ENCODE results near the gene RAD52. TPM values are rescaled to one million over a fixed set of nuclear protein-coding genes. Genes with fewer than 3 reads are reported as not detected.
"Not testable (repeated sequence)": the region's sequence is repeated elsewhere in the genome, so short reads cannot be mapped to it uniquely, and the experiment has no call there.

The RAD52 gene
- total RNA-seq, 2 donors from 2014 or later, result 5.1 to 9.3 TPM

DNA sequence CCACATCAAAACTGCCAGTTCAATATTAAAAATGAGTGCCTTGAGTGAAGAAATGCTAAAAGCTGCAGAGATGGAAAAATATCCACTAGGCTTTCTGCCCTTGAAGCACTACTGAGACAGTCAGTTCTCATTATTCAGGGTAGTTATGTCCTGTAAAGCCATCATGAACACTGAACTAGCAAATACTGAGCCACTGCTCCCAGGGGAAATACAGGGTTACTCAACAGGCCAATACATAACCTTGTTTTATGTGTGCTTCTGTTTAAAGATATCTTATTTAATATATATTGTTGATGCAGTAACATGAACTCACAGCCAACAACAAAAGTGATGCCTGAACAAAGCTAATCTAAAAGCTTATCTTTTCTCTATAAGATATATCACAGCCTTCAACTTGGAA, 3.3 kb downstream of the RAD52 start:
- H3K27ac Mint-ChIP-seq, result peak overlapping the region; percentile 21
- H3K4me1 Mint-ChIP-seq, result peaks cover 19% of the 10 kb centered on the region
- H3K27me3 Mint-ChIP-seq, result no peaks in the 10 kb centered on the region
- ATAC-seq (replicated peaks), result no peak
- peak overlapping the region; percentile 57 for H3K4me3 Mint-ChIP-seq
- peaks cover 25% of the 10 kb centered on the region for H3K36me3 Mint-ChIP-seq (ENCODE audit: low read depth)
- no peaks in the 10 kb centered on the region for H3K9me3 Mint-ChIP-seq

DNA sequence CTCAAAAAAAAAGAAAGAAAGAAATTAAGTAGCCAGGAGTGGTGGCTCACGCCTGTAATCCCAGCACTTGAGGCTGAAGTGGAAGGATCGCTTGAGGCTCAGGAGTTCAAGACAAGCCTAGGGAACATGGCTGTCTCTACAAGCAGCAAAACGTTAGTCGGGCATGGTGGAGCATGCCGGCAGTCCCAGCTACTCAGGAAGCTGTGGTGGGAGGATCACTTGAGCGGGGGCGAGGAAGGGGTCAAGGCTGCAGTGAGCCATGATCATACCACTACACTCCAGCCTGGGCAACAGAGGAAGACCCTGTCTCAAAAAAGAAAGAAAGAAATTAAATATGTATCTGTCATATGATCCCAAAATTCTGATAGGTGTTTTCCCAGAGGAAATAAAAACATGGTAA, 5.3 kb downstream of the RAD52 start:
- ATAC-seq (replicated peaks), result no peak
- Mint-ChIP-seq H3K27me3 (no peaks in the 10 kb centered on the region), H3K27ac (peak overlapping the region; percentile 26), H3K36me3 (ENCODE audit: low read depth) (peaks cover 40% of the 10 kb centered on the region), H3K4me1 (peaks cover 19% of the 10 kb centered on the region), H3K9me3 (no peaks in the 10 kb centered on the region), H3K4me3 (peak overlapping the region; percentile 12)

DNA sequence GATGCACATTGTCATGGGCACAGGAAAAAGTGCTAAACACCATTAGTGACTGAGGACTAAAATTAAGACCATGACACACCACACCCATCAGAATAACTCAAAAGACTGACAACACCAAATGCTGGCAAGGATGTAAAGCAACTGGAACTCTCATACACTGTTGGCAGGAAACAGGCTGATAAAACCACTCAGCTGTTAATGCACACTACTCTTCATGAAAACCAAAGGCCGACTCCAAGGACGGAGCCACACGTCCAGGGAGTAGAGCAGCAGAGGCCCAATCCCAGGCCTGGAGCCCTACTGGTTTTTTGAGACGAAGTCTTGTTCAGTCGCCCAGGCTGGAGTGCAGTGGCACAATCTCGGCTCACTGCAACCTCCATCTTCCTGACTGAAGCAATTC, 6.4 kb downstream of the RAD52 start:
- H3K4me3 Mint-ChIP-seq, result no peak overlapping the region
- H3K36me3 Mint-ChIP-seq (ENCODE audit: low read depth), result peaks cover 41% of the 10 kb centered on the region
- no peak for ATAC-seq (replicated peaks)
- H3K9me3 Mint-ChIP-seq, result no peaks in the 10 kb centered on the region
- H3K27me3 Mint-ChIP-seq, result no peaks in the 10 kb centered on the region
- H3K27ac Mint-ChIP-seq, result no peak overlapping the region
- H3K4me1 Mint-ChIP-seq, result peaks cover 16% of the 10 kb centered on the region

DNA sequence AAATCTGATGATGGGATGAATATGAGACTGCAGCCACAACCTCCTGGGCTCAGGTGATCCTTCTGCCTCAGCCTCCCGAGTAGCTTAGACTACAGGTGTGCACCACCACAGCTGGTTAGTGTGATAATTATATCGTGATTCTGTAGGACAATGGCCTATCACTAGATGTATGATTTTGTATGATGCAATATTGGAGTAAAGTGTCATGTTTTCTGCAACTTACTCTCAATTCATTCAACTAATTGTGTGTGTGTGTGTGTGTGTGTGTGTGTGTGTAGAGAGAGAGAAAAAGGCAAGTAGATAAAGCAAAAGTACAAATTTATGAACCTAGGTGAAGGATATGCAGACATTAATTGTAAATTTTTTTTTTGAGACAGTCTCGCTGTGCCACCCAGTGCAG, 10.7 kb downstream of the RAD52 start:
- Mint-ChIP-seq H3K36me3 (ENCODE audit: low read depth) (peaks cover 37% of the 10 kb centered on the region), H3K27me3 (no peaks in the 10 kb centered on the region), H3K4me1 (no peaks in the 10 kb centered on the region), H3K4me3 (no peak overlapping the region), H3K9me3 (no peaks in the 10 kb centered on the region), H3K27ac (no peak overlapping the region)
- no peak for ATAC-seq (replicated peaks)

GRCh38 chr12:936377-937345, 12.8 kb downstream of the RAD52 start:
- peaks cover 40% of the 10 kb centered on the region for H3K36me3 Mint-ChIP-seq (ENCODE audit: low read depth)
- ATAC-seq (replicated peaks), result no peak
- H3K27me3 Mint-ChIP-seq, result no peaks in the 10 kb centered on the region
- H3K4me3 Mint-ChIP-seq, result no peak overlapping the region
- no peak overlapping the region for H3K27ac Mint-ChIP-seq
- H3K9me3 Mint-ChIP-seq, result no peaks in the 10 kb centered on the region
- no peaks in the 10 kb centered on the region for H3K4me1 Mint-ChIP-seq

DNA sequence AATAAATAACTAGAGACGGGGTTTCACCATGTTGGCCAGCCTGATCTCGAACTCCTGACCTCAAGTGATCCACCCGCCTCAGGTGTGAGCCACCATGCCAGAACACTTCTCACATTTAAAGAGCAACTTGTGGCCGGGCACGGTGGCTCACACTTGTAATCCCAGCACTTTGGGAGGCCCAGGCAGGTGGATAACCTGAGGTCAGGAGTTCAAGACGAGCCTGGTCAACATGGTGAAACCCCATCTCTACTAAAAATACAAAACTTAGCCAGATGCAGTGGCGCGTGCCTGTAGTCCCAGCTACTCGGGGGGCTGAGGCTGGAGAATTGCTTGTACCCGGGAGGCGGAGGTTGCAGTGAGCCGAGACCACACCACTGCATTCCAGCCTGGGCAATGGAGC, 13.6 kb downstream of the RAD52 start:
- H3K9me3 Mint-ChIP-seq; H3K4me1 Mint-ChIP-seq; H3K4me3 Mint-ChIP-seq; ATAC-seq (replicated peaks); H3K27me3 Mint-ChIP-seq; H3K27ac Mint-ChIP-seq: not testable (repeated sequence)
- H3K36me3 Mint-ChIP-seq (ENCODE audit: low read depth), result peaks cover 44% of the 10 kb centered on the region

GRCh38 chr12:931591-931990, 17.9 kb downstream of the RAD52 start:
- peaks cover 55% of the 10 kb centered on the region for H3K36me3 Mint-ChIP-seq (ENCODE audit: low read depth)
- H3K4me1 Mint-ChIP-seq, result no peaks in the 10 kb centered on the region
- no peak overlapping the region for H3K27ac Mint-ChIP-seq
- no peak for ATAC-seq (replicated peaks)
- H3K4me3 Mint-ChIP-seq, result no peak overlapping the region
- H3K9me3 Mint-ChIP-seq, result no peaks in the 10 kb centered on the region
- H3K27me3 Mint-ChIP-seq, result no peaks in the 10 kb centered on the region

- Mint-ChIP-seq H3K36me3 (ENCODE audit: low read depth) (peaks cover 61% of the 10 kb centered on the region), H3K9me3 (no peaks in the 10 kb centered on the region), H3K27me3 (no peaks in the 10 kb centered on the region), H3K27ac (no peak overlapping the region), H3K4me1 (no peaks in the 10 kb centered on the region), H3K4me3 (no peak overlapping the region)
- no peak for ATAC-seq (replicated peaks)
Measured at GRCh38 chr12:931060-931459, 18.4 kb downstream of the RAD52 start.

- no peaks in the 10 kb centered on the region for H3K4me1 Mint-ChIP-seq
- H3K4me3 Mint-ChIP-seq, result no peak overlapping the region
- H3K27ac Mint-ChIP-seq, result no peak overlapping the region
- ATAC-seq (replicated peaks), result no peak
- H3K27me3 Mint-ChIP-seq, result no peaks in the 10 kb centered on the region
- no peaks in the 10 kb centered on the region for H3K9me3 Mint-ChIP-seq
- H3K36me3 Mint-ChIP-seq (ENCODE audit: low read depth), result peaks cover 84% of the 10 kb centered on the region
Measured at GRCh38 chr12:926641-927040, 22.9 kb downstream of the RAD52 start.

DNA sequence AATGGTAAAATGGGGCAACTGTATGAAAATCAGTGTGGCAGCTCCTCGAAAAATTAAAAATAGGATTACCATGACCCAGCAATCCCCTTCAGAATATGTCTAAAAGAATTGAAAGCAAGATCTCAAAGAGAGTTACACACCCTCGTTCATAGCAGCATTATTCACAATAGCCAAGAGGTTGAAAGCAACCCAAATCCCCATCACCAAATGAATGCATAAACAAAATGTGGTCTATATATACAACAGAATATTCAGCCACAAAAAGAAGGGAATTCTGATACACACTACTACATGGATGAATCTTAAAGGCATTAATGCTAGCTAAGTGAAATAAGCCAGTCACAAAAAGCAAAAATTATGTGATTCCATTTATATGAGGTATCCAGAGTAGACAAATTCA, 27.2 kb downstream of the RAD52 start:
- no peaks in the 10 kb centered on the region for H3K27me3 Mint-ChIP-seq
- H3K36me3 Mint-ChIP-seq (ENCODE audit: low read depth), result peaks cover 76% of the 10 kb centered on the region
- no peak for ATAC-seq (replicated peaks)
- no peaks in the 10 kb centered on the region for H3K9me3 Mint-ChIP-seq
- H3K4me3 Mint-ChIP-seq, result no peak overlapping the region
- peak overlapping the region; percentile 63 for H3K27ac Mint-ChIP-seq
- H3K4me1 Mint-ChIP-seq, result peaks cover 5% of the 10 kb centered on the region

GRCh38 chr12:920676-921075, 28.8 kb downstream of the RAD52 start:
- Mint-ChIP-seq H3K36me3 (ENCODE audit: low read depth) (peaks cover 76% of the 10 kb centered on the region), H3K9me3 (no peaks in the 10 kb centered on the region), H3K27ac (peak overlapping the region; percentile 33), H3K27me3 (no peaks in the 10 kb centered on the region), H3K4me3 (no peak overlapping the region), H3K4me1 (peaks cover 5% of the 10 kb centered on the region)
- no peak for ATAC-seq (replicated peaks)

DNA sequence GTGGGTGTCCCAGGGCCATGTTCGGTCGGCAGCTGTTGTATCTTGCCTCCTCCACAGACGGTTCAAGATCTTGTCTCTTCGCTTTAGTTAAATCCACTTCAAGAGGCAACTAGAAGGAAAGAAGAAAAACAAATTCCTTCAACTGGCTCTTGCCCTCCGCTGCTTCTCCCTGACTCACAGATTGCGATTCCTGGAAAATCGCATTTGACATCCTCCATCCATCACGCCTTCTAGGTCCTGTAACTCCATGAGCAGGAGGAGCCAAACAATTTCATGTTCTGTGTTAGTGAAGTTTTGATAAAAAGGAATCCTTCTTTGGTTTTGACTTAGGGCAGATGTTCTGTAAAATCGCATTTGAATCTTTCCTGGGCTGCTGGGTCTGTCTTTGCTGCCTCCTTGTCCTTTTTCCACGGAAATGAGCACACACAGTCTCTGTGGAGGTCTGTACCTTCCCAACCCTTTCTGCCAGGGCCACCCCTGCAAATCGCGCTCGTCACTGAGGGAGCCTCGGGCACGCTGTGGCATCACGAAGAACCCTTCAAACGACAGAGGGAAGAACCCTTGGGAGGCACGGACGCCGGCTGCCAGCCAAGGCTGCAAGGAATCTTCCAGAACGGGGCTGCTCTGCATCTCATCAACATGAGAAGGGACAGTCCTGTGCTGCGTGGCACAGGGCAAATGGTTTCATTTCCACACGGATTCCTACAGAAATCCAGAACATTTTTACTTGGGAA, 32.6 kb downstream of the RAD52 start:
- peaks cover 5% of the 10 kb centered on the region for H3K4me1 Mint-ChIP-seq
- no peaks in the 10 kb centered on the region for H3K9me3 Mint-ChIP-seq
- H3K27ac Mint-ChIP-seq, result no peak overlapping the region
- peaks cover 84% of the 10 kb centered on the region for H3K36me3 Mint-ChIP-seq (ENCODE audit: low read depth)
- no peaks in the 10 kb centered on the region for H3K27me3 Mint-ChIP-seq
- no peak overlapping the region for H3K4me3 Mint-ChIP-seq
- ATAC-seq (replicated peaks), result no peak

GRCh38 chr12:916240-916639, 33.3 kb downstream of the RAD52 start:
- peaks cover 5% of the 10 kb centered on the region for H3K4me1 Mint-ChIP-seq
- H3K27me3 Mint-ChIP-seq, result no peaks in the 10 kb centered on the region
- H3K27ac Mint-ChIP-seq, result peak overlapping the region; percentile 50
- no peaks in the 10 kb centered on the region for H3K9me3 Mint-ChIP-seq
- ATAC-seq (replicated peaks), result no peak
- peaks cover 86% of the 10 kb centered on the region for H3K36me3 Mint-ChIP-seq (ENCODE audit: low read depth)
- H3K4me3 Mint-ChIP-seq, result no peak overlapping the region

DNA sequence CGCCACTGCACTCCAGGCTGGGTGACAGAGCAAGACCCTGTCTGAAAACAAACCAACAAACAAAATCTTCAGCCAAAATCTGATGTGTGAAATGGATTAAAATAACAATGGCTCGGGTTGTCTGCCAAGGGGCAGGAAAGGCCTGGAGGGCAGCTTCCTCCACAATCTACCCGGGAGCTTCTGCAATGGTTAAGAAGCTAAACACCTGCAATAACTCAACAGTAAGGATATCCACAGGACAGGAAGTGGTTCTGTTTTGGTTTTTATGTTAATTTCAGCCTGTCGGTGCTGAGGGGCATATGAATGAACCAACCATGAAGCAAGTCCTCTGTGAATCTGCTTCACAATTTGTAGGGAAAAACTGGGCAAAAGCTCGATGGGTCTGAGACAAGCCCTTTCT, 34.4 kb downstream of the RAD52 start:
- Mint-ChIP-seq H3K27ac (peak overlapping the region; percentile 80), H3K9me3 (no peaks in the 10 kb centered on the region), H3K4me3 (no peak overlapping the region), H3K36me3 (ENCODE audit: low read depth) (peaks cover 87% of the 10 kb centered on the region), H3K27me3 (no peaks in the 10 kb centered on the region), H3K4me1 (peaks cover 5% of the 10 kb centered on the region)
- ATAC-seq (replicated peaks), result no peak
